ENCODE measurements around the gene MACROD2. TPM values are rescaled to one million over a fixed set of nuclear protein-coding genes. Genes with fewer than 3 reads are reported as not detected.

The MACROD2 gene
- total RNA-seq, 1 experiment from 2014 or later: 3.7 TPM

DNA sequence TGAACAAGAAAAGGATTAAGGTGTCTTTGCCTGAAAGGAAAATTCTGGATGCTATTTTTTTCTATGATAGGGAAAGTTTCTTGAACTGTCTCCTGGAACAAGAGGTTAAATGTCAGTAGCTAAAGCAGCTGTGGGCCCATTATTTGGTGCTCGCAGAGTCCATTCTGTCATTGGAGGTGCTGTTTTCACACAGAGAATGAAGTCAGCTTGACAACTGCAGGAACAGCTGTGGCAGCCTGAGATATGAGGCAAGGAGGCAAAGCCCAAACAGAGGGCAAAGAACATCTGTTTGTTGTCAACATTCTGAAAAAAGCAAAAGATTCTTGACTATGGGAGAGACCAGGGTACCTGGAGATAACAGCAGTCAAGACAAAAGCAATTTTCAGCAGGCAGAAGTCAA is 2029.8 kb downstream of the MACROD2 start:
- DNase-seq (ENCODE audit: low read depth, low spot score): no peak
- Histone ChIP-seq H3K9ac (ENCODE audit: low read length) (no peak overlapping the region), H3K36me3 (ENCODE audit: control insufficient read depth in 1 of 2, insufficient read depth in 2 of 2, low read length in 2 of 2) (no peaks in the 10 kb centered on the region), H3K79me2 (ENCODE audit: insufficient read depth, low read length) (no peaks in the 10 kb centered on the region), H3K9me3 (ENCODE audit: control insufficient read depth in 1 of 2, insufficient read depth in 1 of 2, low read depth in 1 of 2, low read length in 2 of 2) (peaks cover 2 to 13% of the 10 kb centered on the region in 2 experiments; a peak in 2 of 4 replicates), H3K4me2 (ENCODE audit: low read length) (no peak overlapping the region), H3K4me3 (replicated peaks in 1 of 2; ENCODE audit: low read depth in 1 of 2, low read length in 2 of 2) (no peak overlapping the region), H4K20me1 (ENCODE audit: insufficient read depth) (no peaks in the 10 kb centered on the region), H3K9me2 (ENCODE audit: insufficient read depth) (no peaks in the 10 kb centered on the region), H2AFZ (ENCODE audit: low read depth, low read length, poor library complexity, severe bottlenecking) (no peak overlapping the region), H3K4me1 (ENCODE audit: control insufficient read depth in 1 of 2, insufficient read depth in 2 of 2, low read length in 2 of 2) (no peaks in the 10 kb centered on the region), H3K27me3 (ENCODE audit: insufficient read depth, low read length) (no peaks in the 10 kb centered on the region), H3K27ac (ENCODE audit: low read depth, low read length) (no peak overlapping the region)
- intact Hi-C loops (cut with micrococcal nuclease): no loop called here
- POLR2A ChIA-PET: no interaction called here
- CTCF ChIA-PET: no interaction called here
- RAD21 ChIA-PET (ENCODE audit: low non-redundant PET in 1 of 2, low total read pairs in 2 of 2, uncharacterized antibody in 2 of 2, unreplicated experiment in 2 of 2): no interaction called here
- TF ChIP-seq, protein P1, sequence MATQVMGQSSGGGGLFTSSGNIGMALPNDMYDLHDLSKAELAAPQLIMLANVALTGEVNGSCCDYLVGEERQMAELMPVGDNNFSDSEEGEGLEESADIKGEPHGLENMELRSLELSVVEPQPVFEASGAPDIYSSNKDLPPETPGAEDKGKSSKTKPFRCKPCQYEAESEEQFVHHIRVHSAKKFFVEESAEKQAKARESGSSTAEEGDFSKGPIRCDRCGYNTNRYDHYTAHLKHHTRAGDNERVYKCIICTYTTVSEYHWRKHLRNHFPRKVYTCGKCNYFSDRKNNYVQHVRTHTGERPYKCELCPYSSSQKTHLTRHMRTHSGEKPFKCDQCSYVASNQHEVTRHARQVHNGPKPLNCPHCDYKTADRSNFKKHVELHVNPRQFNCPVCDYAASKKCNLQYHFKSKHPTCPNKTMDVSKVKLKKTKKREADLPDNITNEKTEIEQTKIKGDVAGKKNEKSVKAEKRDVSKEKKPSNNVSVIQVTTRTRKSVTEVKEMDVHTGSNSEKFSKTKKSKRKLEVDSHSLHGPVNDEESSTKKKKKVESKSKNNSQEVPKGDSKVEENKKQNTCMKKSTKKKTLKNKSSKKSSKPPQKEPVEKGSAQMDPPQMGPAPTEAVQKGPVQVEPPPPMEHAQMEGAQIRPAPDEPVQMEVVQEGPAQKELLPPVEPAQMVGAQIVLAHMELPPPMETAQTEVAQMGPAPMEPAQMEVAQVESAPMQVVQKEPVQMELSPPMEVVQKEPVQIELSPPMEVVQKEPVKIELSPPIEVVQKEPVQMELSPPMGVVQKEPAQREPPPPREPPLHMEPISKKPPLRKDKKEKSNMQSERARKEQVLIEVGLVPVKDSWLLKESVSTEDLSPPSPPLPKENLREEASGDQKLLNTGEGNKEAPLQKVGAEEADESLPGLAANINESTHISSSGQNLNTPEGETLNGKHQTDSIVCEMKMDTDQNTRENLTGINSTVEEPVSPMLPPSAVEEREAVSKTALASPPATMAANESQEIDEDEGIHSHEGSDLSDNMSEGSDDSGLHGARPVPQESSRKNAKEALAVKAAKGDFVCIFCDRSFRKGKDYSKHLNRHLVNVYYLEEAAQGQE (IDR thresholded peaks at IDR 0.05; ENCODE audit: low read depth): no peak
- TF ChIP-seq FOSL1 (IDR thresholded peaks at IDR 0.05; ENCODE audit: low read depth): no peak
- no peak for TF ChIP-seq SIN3A (IDR thresholded peaks at IDR 0.05; ENCODE audit: low read depth)
- TF ChIP-seq, protein P2, sequence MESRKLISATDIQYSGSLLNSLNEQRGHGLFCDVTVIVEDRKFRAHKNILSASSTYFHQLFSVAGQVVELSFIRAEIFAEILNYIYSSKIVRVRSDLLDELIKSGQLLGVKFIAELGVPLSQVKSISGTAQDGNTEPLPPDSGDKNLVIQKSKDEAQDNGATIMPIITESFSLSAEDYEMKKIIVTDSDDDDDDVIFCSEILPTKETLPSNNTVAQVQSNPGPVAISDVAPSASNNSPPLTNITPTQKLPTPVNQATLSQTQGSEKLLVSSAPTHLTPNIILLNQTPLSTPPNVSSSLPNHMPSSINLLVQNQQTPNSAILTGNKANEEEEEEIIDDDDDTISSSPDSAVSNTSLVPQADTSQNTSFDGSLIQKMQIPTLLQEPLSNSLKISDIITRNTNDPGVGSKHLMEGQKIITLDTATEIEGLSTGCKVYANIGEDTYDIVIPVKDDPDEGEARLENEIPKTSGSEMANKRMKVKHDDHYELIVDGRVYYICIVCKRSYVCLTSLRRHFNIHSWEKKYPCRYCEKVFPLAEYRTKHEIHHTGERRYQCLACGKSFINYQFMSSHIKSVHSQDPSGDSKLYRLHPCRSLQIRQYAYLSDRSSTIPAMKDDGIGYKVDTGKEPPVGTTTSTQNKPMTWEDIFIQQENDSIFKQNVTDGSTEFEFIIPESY (IDR thresholded peaks at IDR 0.05; ENCODE audit: extremely low read depth, insufficient replicate concordance, low read length): no peak
- TF ChIP-seq, protein P3, sequence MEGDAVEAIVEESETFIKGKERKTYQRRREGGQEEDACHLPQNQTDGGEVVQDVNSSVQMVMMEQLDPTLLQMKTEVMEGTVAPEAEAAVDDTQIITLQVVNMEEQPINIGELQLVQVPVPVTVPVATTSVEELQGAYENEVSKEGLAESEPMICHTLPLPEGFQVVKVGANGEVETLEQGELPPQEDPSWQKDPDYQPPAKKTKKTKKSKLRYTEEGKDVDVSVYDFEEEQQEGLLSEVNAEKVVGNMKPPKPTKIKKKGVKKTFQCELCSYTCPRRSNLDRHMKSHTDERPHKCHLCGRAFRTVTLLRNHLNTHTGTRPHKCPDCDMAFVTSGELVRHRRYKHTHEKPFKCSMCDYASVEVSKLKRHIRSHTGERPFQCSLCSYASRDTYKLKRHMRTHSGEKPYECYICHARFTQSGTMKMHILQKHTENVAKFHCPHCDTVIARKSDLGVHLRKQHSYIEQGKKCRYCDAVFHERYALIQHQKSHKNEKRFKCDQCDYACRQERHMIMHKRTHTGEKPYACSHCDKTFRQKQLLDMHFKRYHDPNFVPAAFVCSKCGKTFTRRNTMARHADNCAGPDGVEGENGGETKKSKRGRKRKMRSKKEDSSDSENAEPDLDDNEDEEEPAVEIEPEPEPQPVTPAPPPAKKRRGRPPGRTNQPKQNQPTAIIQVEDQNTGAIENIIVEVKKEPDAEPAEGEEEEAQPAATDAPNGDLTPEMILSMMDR (IDR thresholded peaks at IDR 0.05 in 2 of 3, conservative IDR thresholded peaks at IDR 0.05 in 1 of 3; ENCODE audit: borderline replicate concordance in 1 of 3, insufficient read depth in 1 of 3, low read depth in 2 of 3, low read length in 2 of 3): no peak
- no TSS peak for BruUV-seq (replicated peaks)
- no peak for ATAC-seq

All from HCT116 (cell line).